Panc1 (cell line): ENCODE results near the gene HTT.

ENCODE experiments used
- POLR2AphosphoS5 ChIP-seq: IDR thresholded peaks from 2 replicates; pipeline ENCODE4 v1.6.1; 2012; ENCODE audit warnings: mild to moderate bottlenecking, low read depth, low read length, moderate library complexity
- SIN3A ChIP-seq: IDR thresholded peaks from 2 replicates; pipeline ENCODE4 v1.6.1; 2012; ENCODE audit warnings: low read depth, mild to moderate bottlenecking, low read length, moderate library complexity, borderline replicate concordance; ENCODE audit not compliant: insufficient read depth
- TCF7L2 ChIP-seq: IDR thresholded peaks from 2 replicates; pipeline ENCODE4 v1.6.1; 2011; ENCODE audit warnings: mild to moderate bottlenecking, low read depth, low read length, inconsistent platforms
- TF ChIP-seq, protein P1 (sequence below): fragments of 450-650 bp; IDR thresholded peaks from 2 replicates; pipeline ENCODE4 v1.5.1; 2017; ENCODE audit warnings: mild to moderate bottlenecking

DNA sequence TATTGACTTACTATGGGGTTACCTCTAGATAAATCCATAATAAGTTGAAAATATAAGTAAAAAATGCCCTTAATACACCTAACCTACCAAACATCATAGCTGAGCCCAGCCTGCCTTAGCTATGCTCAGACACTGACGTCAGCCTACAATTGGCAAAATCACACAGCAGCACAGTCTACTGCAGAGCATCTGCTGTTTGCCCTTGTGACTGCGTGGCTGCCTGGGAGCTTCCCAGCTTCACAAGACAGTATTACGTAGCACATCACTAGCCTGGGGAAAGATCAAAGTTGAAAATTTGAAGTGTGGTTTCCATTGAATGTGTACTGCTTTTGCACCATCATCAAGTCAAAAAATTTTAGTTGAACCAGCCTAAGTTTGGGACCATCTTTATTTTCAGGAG lies 8.9 kb upstream of the HTT start:
- TF ChIP-seq, protein P1, sequence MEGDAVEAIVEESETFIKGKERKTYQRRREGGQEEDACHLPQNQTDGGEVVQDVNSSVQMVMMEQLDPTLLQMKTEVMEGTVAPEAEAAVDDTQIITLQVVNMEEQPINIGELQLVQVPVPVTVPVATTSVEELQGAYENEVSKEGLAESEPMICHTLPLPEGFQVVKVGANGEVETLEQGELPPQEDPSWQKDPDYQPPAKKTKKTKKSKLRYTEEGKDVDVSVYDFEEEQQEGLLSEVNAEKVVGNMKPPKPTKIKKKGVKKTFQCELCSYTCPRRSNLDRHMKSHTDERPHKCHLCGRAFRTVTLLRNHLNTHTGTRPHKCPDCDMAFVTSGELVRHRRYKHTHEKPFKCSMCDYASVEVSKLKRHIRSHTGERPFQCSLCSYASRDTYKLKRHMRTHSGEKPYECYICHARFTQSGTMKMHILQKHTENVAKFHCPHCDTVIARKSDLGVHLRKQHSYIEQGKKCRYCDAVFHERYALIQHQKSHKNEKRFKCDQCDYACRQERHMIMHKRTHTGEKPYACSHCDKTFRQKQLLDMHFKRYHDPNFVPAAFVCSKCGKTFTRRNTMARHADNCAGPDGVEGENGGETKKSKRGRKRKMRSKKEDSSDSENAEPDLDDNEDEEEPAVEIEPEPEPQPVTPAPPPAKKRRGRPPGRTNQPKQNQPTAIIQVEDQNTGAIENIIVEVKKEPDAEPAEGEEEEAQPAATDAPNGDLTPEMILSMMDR = no peak
- TF ChIP-seq TCF7L2 (no peak), POLR2AphosphoS5 (no peak), SIN3A (no peak)
